ENCODE results near the gene C1QL4. TPM values are rescaled to one million over a fixed set of nuclear protein-coding genes. Genes with fewer than 3 reads are reported as not detected.

The C1QL4 gene
- total RNA-seq = not detected in 2 replicates

GRCh38 chr12:49336645-49337584, at the start of gene C1QL4:
Gene C1QL4, minus strand, starts transcription at chr12:49337188. Its CDS starts 711 bp downstream, at chr12:49336477.

GRCh38 chr12:49367381-49368239, 30.6 kb upstream of the C1QL4 start, which contains the start of gene SPATS2:
Gene SPATS2, plus strand, starts transcription at chr12:49367462. Its CDS starts 93,551 bp downstream, at chr12:49461013.

GRCh38 chr12:49346659-49347310, 9.8 kb upstream of the C1QL4 start, which contains the start of gene DNAJC22:
Gene DNAJC22, plus strand, starts transcription at chr12:49346888. Its CDS starts 1,985 bp downstream, at chr12:49348873.

GRCh38 chr12:49322708-49323523, 14.1 kb downstream of the C1QL4 start, which contains the start of gene TROAP:
Gene TROAP, plus strand, starts transcription at chr12:49323255. Its CDS starts 354 bp downstream, at chr12:49323609.

GRCh38 chr12:49295082-49295936, 41.7 kb downstream of the C1QL4 start, which contains the start of gene PRPH:
Gene PRPH, plus strand, starts transcription at chr12:49295147. Its CDS starts 54 bp downstream, at chr12:49295201.

Other genes starting within 250 kb of the C1QL4 start
- gene DHH, start 242.4 kb downstream of the C1QL4 start, total RNA-seq = not detected in 2 replicates
- gene LMBR1L, start 226.3 kb downstream of the C1QL4 start, total RNA-seq = 45.7 and 63.5 TPM in 2 replicates
- gene TUBA1B, start 205.8 kb downstream of the C1QL4 start, total RNA-seq = 1,105 and 1,347 TPM in 2 replicates
- gene TUBA1A, start 148.1 kb downstream of the C1QL4 start, total RNA-seq = 328 and 443 TPM in 2 replicates
- 449 and 490 TPM in 2 replicates for gene TUBA1C, start 72.1 kb downstream of the C1QL4 start, total RNA-seq
- gene PRPH, start 42.0 kb downstream of the C1QL4 start, total RNA-seq = 1.3 TPM in 1 of 2 replicates, not detected in the other
- gene TROAP, start 13.9 kb downstream of the C1QL4 start, total RNA-seq = 4.1 and 7.6 TPM in 2 replicates
- 0.72 and 1.5 TPM in 2 replicates for gene DNAJC22, start 9.7 kb upstream of the C1QL4 start, total RNA-seq
- gene SPATS2, start 30.3 kb upstream of the C1QL4 start, total RNA-seq = 18.2 and 22.7 TPM in 2 replicates
- gene KCNH3, start 201.8 kb upstream of the C1QL4 start, total RNA-seq = 0.54 TPM in 1 of 2 replicates, not detected in the other
- 59.5 and 63.2 TPM in 2 replicates for gene MCRS1, start 231.0 kb upstream of the C1QL4 start, total RNA-seq